Left kidney (tissue), 2 donors: ENCODE measurements around the gene EPHA10. TPM values are rescaled to one million over a fixed set of nuclear protein-coding genes. Genes with fewer than 3 reads are reported as not detected.
"Not testable (repeated sequence)": the region's sequence is repeated elsewhere in the genome, so short reads cannot be mapped to it uniquely, and the experiment has no call there.

Experiments used
- DNase-seq: peaks from one replicate; pipeline ENCODE4 v3.0.0-alpha.2; 2013
- polyA plus RNA-seq: library from polyadenylated mRNA; unstranded; fragments of 120-200 nt; gene quantifications from one replicate; pipeline ENCODE4 v1.2.1, GENCODE V29; 2013; ENCODE audit not compliant: insufficient read length

Gene EPHA10
- polyA plus RNA-seq, 1 donor, result 0.23 TPM

GRCh38 chr1:37771440-37771839 is 6.5 kb upstream of the EPHA10 start:
- DNase-seq, result not testable (repeated sequence)

- DNase-seq, result no peak
Measured at GRCh38 chr1:37767488-37767887, 2.6 kb upstream of the EPHA10 start.

- no peak for DNase-seq
Measured at GRCh38 chr1:37765916-37766664, 1.2 kb upstream of the EPHA10 start.

- DNase-seq, result peak; percentile 66
Measured at GRCh38 chr1:37764414-37764825, 500 bp downstream of the EPHA10 start.

- DNase-seq, result no peak
Measured at GRCh38 chr1:37763791-37764413, 1.0 kb downstream of the EPHA10 start.

GRCh38 chr1:37762516-37762915 is 2.4 kb downstream of the EPHA10 start:
- no peak for DNase-seq

- no peak for DNase-seq
Measured at GRCh38 chr1:37761416-37762095, 3.4 kb downstream of the EPHA10 start.

GRCh38 chr1:37759451-37759850 is 5.5 kb downstream of the EPHA10 start:
- DNase-seq, result no peak

GRCh38 chr1:37755951-37756560 is 8.9 kb downstream of the EPHA10 start:
- no peak for DNase-seq

- DNase-seq, result no peak
Measured at GRCh38 chr1:37755290-37755689, 9.6 kb downstream of the EPHA10 start.

- no peak for DNase-seq
Measured at GRCh38 chr1:37753473-37754321, 11.2 kb downstream of the EPHA10 start.

- DNase-seq, result no peak
Measured at GRCh38 chr1:37752583-37753471, 12.1 kb downstream of the EPHA10 start.

GRCh38 chr1:37752213-37752582 is 12.7 kb downstream of the EPHA10 start:
- no peak for DNase-seq

- DNase-seq, result no peak
Measured at GRCh38 chr1:37748565-37748964, 16.4 kb downstream of the EPHA10 start.

- no peak for DNase-seq
Measured at GRCh38 chr1:37746806-37747205, 18.1 kb downstream of the EPHA10 start.

GRCh38 chr1:37741662-37742061 is 23.3 kb downstream of the EPHA10 start:
- DNase-seq, result no peak

GRCh38 chr1:37741130-37741529 is 23.8 kb downstream of the EPHA10 start:
- no peak for DNase-seq

- DNase-seq, result no peak
Measured at GRCh38 chr1:37739222-37739621, 25.7 kb downstream of the EPHA10 start.

- DNase-seq, result not testable (repeated sequence)
Measured at GRCh38 chr1:37738619-37739018, 26.3 kb downstream of the EPHA10 start.

- DNase-seq, result not testable (repeated sequence)
Measured at GRCh38 chr1:37737975-37738374, 26.9 kb downstream of the EPHA10 start.
